CD4-positive, alpha-beta T cell treated with Interleukin-17A for 1 hour (primary cell): Measurements from ENCODE around the gene C3.
"Not testable (repeated sequence)": the region's sequence is repeated elsewhere in the genome, so short reads cannot be mapped to it uniquely, and the experiment has no call there.

Experiments used
- DNase-seq: peaks from one replicate; pipeline ENCODE4 v3.0.0-alpha.2; 2020

C3 gene

DNA sequence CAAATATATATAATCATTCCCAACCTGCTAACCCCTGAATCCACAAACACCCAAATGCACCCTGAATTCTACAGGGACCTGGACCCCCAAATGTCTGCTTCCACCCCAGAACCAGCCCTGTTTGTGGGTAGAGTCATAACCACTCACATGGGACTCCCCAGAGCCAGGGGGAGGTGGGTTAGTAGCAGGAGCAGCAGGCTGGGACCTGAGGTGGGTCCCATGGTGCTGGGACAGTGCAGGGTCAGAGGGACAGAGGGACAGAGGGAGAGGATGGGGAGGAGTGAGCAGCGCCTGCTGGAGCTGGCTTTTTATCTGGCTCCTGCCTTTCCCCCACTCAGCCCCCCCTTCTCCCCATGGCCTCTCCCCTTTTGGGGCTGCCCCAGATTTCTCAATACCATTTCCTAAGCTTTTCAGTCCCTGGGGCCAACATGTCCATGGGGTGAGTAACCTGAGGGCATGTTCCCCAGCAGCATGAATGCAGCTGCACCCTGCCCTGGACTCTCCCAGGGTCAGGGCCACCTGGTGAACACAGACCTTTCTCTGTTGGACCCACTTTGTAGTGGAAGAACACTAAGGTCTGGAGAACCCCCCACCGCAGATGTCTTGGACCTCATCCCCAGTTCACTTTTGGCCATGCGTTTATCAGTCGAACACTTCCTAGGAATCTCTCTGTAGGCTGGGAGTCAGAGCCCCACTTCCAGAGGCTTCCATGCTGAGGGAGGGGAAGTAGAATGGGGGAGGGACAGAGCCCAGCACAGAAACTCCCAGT, at the start of gene C3:
Gene C3 (minus strand): TSS at position 282 of the 769 bp plus-strand sequence. CDS start 61 bp downstream, at position 221.
- no peak for DNase-seq

- DNase-seq: peak; percentile 45
These were observed 48.7 kb upstream of the C3 start for GRCh38 chr19:6769006-6769619.

DNA sequence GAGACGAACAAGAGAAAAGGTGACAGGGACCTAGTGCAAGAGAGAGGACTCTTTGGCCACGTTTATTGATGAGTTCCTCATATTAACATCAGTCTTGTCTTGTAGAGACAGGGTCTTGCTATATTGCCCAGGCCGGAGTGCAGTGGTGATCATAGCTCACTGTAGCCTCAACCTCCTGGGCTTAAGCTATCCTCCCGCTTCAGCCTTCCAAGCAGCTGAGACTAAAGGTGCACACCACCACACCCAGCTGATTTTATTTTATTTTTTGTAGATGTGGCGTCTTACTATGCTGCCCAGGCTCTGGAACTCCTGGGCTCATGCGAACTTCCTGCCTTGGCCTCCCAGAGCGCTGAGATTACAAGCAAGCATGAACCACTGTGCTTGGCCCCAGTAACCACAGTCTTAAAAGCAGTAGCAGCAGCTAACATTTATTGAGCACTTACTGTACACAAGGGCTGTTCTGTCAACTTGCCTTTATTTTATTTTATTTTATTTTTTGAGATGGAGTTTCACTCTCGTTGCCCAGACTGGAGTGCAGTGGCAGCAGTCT, 47.9 kb upstream of the C3 start:
- peak; percentile 47 for DNase-seq

DNA sequence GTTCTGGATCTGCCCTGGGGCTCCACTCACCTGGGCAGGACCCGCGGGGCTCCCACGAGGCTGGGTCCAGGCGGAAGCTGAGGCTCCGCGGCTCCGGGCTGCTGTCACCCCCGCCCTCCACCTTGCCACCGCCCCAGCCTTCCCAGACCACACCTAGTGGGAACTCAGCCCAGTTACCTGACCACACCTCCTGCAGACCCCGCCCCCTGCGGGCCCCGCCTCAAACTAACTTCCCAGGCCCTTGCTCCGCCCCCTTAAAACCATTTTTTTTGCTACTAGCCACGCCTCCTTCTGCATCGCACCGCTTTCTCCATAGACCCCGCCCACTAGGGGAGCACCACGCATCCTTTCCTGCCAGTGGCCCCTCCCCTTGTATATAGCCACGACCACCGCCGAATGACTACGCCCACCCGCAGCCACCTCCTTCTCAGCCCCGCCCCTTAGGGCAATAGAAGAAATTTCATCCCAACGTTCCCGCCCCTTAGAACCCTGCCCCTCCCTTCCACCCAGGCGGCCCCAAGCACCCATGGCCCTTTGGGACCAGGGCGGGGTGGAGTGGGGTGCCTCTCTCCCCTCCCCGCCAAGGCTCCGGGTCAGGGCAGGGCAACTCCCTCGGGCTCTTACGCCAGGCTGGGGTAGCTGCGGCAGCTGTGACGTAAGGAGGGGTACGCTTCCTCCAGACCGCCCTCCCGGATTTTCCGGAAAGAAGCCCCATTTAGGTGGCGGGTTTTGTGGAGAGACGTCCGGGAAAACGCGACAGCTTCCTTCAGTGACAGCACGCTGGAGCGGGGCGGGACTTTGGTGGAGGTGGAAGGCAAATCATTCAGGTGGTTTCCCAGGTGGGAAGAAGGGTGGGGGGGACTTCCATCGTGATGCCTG, 47.1 kb upstream of the C3 start, which contains the start of gene SH2D3A:
Gene SH2D3A (minus strand): TSS at position 79 of the 879 bp plus-strand sequence. CDS start 3,687 bp downstream, outside the sequence.
- peak; percentile 98 for DNase-seq

- DNase-seq: peak; percentile 78
These were observed 46.6 kb upstream of the C3 start for GRCh38 chr19:6767081-6767356.

DNA sequence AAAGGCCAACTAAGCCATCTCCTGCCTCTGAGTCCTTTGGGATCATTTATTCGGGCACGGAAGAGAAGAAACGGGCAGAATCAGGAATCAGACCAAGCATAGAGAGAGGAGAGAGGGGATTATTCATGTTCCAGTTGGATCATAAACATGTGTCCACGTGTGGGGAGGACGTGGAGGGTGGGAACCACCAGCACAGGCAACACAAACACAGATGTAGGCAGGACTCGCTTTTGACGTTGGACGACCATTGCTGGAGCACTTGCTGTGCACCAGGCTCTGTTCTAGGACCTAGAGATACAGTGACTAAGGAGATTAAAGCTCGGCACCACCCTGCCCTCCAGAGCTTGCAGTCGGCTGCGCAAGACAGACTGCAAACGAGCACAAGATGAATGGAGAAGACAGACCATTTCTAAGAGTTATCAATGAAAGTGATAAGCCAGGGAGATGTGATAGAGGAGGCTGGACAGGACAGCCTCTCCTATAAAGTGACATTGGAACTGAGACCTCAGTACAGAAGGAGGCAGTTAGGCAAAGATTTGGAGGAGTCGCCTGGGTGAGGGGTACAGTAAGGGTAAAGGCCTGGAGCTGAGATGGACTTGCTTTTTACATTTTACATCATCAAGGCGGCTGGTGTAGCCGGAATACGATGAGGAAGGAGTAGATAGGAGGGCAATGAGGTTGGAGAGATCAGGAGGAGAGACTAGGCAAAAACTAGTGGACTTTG, 46.1 kb upstream of the C3 start:
- peak; percentile 20 for DNase-seq

GRCh38 chr19:6765738-6766356, 45.4 kb upstream of the C3 start:
- DNase-seq: peak; percentile 45

DNA sequence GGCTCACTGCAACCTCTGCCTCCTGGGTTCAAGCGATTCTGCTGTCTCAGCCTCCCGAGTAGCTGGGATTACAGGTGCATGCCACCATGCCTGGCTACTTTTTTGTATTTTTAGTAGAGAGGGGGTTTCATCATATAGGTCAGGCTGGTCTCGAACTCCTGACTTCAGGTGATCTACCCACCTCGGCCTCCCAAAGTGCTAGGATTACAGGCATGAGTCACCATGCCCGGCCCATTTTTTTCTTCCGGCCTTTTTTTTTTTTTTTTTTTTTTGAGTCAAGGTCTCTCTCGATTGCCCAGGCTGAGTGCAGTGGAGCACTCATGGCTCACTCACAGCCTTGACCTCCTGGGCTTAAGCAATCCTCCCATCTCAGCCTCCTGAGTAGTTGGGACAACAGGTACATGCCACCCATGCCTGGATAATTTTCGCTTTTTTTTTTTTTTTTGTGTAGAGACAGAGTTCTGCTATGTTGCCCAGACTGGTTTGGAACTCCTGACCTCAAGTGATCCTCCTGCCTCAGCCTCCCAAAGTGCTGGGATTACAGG, 41.9 kb upstream of the C3 start:
- not testable (repeated sequence) for DNase-seq

DNA sequence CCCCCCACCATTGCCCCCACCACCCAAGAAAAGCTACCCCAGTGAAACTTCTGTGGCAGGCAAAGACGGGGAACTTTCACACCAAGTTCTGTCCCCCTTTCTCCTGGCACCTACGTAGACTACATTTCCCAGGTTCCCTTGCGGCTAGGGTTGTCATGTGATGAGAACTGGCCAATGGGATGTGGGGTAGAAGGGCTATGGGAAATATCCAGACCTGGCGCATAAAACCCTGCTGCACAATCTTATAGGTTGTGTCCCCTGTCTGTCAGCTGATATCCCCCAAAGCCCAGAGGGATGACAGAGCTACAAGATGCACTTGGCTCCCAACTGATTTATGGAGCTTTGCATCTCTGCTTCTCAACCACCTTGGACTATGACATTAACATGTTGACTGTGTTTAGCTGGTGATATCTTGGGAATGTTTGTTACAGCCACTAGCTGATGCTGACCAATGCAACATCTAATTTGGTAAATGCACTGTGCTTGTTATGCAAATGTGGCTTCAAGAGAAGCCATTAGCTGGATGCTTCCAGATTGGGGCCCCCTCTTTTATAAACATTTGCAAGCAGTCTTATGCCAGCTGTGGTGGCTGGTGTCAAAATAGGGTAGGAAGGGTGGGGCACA, 40.7 kb upstream of the C3 start:
- peak; percentile 38 for DNase-seq

- no peak for DNase-seq
These were observed 40.2 kb upstream of the C3 start for GRCh38 chr19:6760606-6761005.

- DNase-seq: no peak
These were observed 34.4 kb upstream of the C3 start for GRCh38 chr19:6754653-6755463.

- no peak for DNase-seq
These were observed 33.7 kb upstream of the C3 start for GRCh38 chr19:6754136-6754535.

DNA sequence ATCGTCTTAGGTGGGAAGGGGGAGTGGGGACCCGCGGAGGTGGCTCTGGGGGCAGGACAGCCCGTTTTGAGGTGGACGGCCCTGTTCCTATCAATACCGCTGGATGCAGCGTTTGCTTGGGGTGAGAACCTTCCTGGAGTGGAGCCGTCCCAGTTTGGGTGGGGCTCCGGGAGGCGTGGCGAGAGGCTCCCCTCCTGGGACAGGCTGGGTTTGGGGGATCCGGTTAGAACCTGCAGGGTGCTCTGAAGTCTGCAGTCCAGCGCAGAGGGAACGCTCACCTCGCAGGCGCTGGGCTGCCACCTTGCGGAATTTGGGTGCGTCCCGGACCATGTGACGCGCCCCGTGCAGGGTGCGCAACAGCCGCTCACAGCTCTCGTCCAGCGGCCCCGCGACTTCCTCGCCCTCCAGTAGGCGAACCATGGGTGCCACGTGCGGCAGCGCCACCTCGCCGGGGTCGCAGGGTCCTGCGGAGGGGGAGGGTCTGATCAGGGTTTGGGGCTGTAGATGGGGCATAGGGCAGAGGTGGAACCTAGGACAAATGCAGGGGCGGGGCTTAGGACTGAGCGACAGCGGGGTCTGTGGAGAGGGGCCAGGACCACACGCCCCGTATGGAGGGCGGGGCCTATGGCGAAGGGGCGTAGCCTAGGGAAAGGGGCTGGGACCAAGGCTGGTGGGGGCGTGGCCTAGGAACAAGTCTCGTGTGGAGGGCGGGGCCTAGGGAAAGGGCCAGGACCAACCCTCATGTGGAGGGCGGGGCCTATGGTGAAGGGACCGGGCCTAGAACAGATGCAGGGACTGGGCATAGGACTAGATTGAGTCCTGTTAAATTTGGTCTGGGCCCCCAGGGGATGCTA, 33.0 kb upstream of the C3 start:
- DNase-seq: peak; percentile 84

DNA sequence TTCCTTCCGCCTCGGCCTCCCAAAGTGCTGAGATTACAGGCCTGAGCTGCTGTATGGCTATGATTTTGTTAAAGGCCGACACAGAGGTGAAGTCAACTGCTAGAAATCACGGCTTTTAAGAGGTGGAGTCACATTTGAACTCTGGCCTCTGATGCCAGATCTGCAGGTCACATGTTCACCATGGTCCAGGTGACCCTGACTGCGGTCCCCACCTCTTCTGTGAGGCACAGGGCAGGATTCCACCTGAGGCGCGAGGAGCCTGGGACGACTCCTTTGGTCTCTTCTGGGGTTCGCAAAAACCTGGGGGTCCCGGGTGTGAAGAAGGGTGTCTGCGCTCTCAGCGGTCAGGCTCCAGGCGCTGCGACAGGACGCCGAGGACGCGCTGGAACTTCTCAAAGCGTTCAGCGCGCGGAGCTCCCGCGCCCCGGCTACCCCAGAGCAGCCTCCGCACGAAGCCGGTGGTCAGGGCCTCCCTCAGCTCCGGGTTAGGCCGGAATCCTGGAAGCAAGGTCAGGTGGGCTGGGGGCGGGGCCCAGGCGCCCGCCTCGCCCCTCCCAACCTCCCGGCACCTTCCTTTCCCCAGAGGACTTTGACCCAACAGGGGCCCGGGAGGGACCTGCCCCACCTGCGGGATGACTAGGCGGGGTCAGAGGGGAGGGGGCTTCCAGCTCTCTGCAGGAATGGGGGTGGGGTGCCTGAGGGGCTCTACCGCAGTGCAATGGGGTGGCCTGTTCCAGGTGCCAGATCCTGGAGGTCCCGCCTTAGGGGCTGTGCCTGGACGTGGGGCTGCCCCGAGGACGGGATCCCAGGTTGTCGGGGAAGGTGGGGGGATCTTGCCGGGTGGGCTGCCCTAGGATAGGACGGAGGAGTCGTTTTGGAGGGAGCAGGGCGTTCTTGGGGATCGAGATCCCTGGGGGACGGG, 32.1 kb upstream of the C3 start:
- no peak for DNase-seq

DNA sequence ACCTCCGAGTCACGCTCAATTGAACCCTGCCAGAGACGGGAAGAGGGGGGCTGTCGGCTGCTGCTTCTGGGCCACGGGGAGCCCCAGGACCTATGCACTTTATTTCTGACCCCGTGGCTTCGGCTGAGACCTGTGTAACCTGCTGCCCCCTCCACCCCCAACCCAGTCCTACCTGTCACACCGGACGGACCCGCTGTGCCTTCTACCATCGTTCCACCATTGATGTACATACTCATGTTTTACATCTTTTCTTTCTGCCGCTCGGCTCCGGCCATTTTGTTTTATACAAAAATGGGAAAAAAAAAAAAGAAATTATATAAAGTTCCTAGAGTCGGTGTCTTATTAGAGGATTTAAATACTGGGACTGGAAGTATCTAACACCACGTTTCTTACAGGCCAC, 30.7 kb upstream of the C3 start:
- no peak for DNase-seq

GRCh38 chr19:6750062-6750461, 29.6 kb upstream of the C3 start:
- no peak for DNase-seq

- DNase-seq: not testable (repeated sequence)
These were observed 28.1 kb upstream of the C3 start for GRCh38 chr19:6748543-6748942.

GRCh38 chr19:6745965-6746364, 25.5 kb upstream of the C3 start:
- DNase-seq: no peak
